Measurements from ENCODE around the gene POLR2B.

Gene POLR2B

GRCh38 chr4:56953680-56954520 lies 24.8 kb upstream of the POLR2B start:
- DNase-seq (ENCODE audit: low read depth, low spot score), result no peak
- H3K9me3 ChIP-seq (ENCODE audit: insufficient read depth, low read length), result no peaks in the 10 kb centered on the region
- no peak overlapping the region for H3K4me3 ChIP-seq (ENCODE audit: insufficient read length, low read depth)
- no peaks in the 10 kb centered on the region for H3K36me3 ChIP-seq (ENCODE audit: insufficient read depth, insufficient read length, low read length)
- H3K4me1 ChIP-seq (ENCODE audit: insufficient read depth, insufficient read length), result no peaks in the 10 kb centered on the region
- no peaks in the 10 kb centered on the region for H3K27me3 ChIP-seq (ENCODE audit: insufficient read depth, insufficient read length)
- no peak overlapping the region for H3K9ac ChIP-seq (ENCODE audit: insufficient read length, low read depth)
- TF ChIP-seq YY1 (IDR thresholded peaks at IDR 0.05; ENCODE audit: insufficient read depth, insufficient read length) (no peak), ZNF274 (IDR thresholded peaks at IDR 0.05; ENCODE audit: low read depth, low read length) (no peak), SUZ12 (IDR thresholded peaks at IDR 0.05; ENCODE audit: extremely low read depth, insufficient read depth, insufficient read length) (no peak)

- TF ChIP-seq ZNF274 (IDR thresholded peaks at IDR 0.05; ENCODE audit: low read depth, low read length) (no peak), SUZ12 (IDR thresholded peaks at IDR 0.05; ENCODE audit: extremely low read depth, insufficient read depth, insufficient read length) (no peak), YY1 (IDR thresholded peaks at IDR 0.05; ENCODE audit: insufficient read depth, insufficient read length) (no peak)
- Histone ChIP-seq H3K9me3 (ENCODE audit: insufficient read depth, low read length) (no peaks in the 10 kb centered on the region), H3K9ac (ENCODE audit: insufficient read length, low read depth) (no peak overlapping the region), H3K4me1 (ENCODE audit: insufficient read depth, insufficient read length) (no peaks in the 10 kb centered on the region), H3K27me3 (ENCODE audit: insufficient read depth, insufficient read length) (no peaks in the 10 kb centered on the region), H3K4me3 (ENCODE audit: insufficient read length, low read depth) (no peak overlapping the region), H3K36me3 (ENCODE audit: insufficient read depth, insufficient read length, low read length) (peaks cover 14% of the 10 kb centered on the region)
- no peak for DNase-seq (ENCODE audit: low read depth, low spot score)
Observed at GRCh38 chr4:56958111-56958517, 20.6 kb upstream of the POLR2B start.

GRCh38 chr4:56959100-56959499 lies 19.6 kb upstream of the POLR2B start:
- H3K4me3 ChIP-seq (ENCODE audit: insufficient read length, low read depth), result no peak overlapping the region

GRCh38 chr4:56961107-56961500 lies 17.6 kb upstream of the POLR2B start:
- H3K4me3 ChIP-seq (ENCODE audit: insufficient read length, low read depth), result no peak overlapping the region

More at GRCh38 chr4:56959100-56959499, 19.6 kb upstream of the POLR2B start:
- H3K9me3 ChIP-seq (ENCODE audit: insufficient read depth, low read length), result no peaks in the 10 kb centered on the region
- H3K4me1 ChIP-seq (ENCODE audit: insufficient read depth, insufficient read length), result no peaks in the 10 kb centered on the region
- no peak overlapping the region for H3K9ac ChIP-seq (ENCODE audit: insufficient read length, low read depth)
- no peak for DNase-seq (ENCODE audit: low read depth, low spot score)
- no peaks in the 10 kb centered on the region for H3K27me3 ChIP-seq (ENCODE audit: insufficient read depth, insufficient read length)
- peaks cover 22% of the 10 kb centered on the region for H3K36me3 ChIP-seq (ENCODE audit: insufficient read depth, insufficient read length, low read length)
- TF ChIP-seq YY1 (IDR thresholded peaks at IDR 0.05; ENCODE audit: insufficient read depth, insufficient read length) (no peak), ZNF274 (IDR thresholded peaks at IDR 0.05; ENCODE audit: low read depth, low read length) (no peak), SUZ12 (IDR thresholded peaks at IDR 0.05; ENCODE audit: extremely low read depth, insufficient read depth, insufficient read length) (no peak)

GRCh38 chr4:56971383-56971782 lies 7.3 kb upstream of the POLR2B start:
- no peak for DNase-seq (ENCODE audit: low read depth, low spot score)
- Histone ChIP-seq H3K27me3 (ENCODE audit: insufficient read depth, insufficient read length) (no peaks in the 10 kb centered on the region), H3K9ac (ENCODE audit: insufficient read length, low read depth) (no peak overlapping the region), H3K9me3 (ENCODE audit: insufficient read depth, low read length) (peaks cover 12% of the 10 kb centered on the region), H3K36me3 (ENCODE audit: insufficient read depth, insufficient read length, low read length) (peaks cover 73% of the 10 kb centered on the region), H3K4me3 (ENCODE audit: insufficient read length, low read depth) (no peak overlapping the region), H3K4me1 (ENCODE audit: insufficient read depth, insufficient read length) (no peaks in the 10 kb centered on the region)
- no peak for TF ChIP-seq YY1 (IDR thresholded peaks at IDR 0.05; ENCODE audit: insufficient read depth, insufficient read length)
- no peak for TF ChIP-seq SUZ12 (IDR thresholded peaks at IDR 0.05; ENCODE audit: extremely low read depth, insufficient read depth, insufficient read length)
- no peak for TF ChIP-seq ZNF274 (IDR thresholded peaks at IDR 0.05; ENCODE audit: low read depth, low read length)

More at GRCh38 chr4:56961107-56961500, 17.6 kb upstream of the POLR2B start:
- Histone ChIP-seq H3K9me3 (ENCODE audit: insufficient read depth, low read length) (no peaks in the 10 kb centered on the region), H3K4me1 (ENCODE audit: insufficient read depth, insufficient read length) (no peaks in the 10 kb centered on the region), H3K27me3 (ENCODE audit: insufficient read depth, insufficient read length) (no peaks in the 10 kb centered on the region), H3K9ac (ENCODE audit: insufficient read length, low read depth) (no peak overlapping the region), H3K36me3 (ENCODE audit: insufficient read depth, insufficient read length, low read length) (peaks cover 31% of the 10 kb centered on the region)
- TF ChIP-seq ZNF274 (IDR thresholded peaks at IDR 0.05; ENCODE audit: low read depth, low read length) (no peak), YY1 (IDR thresholded peaks at IDR 0.05; ENCODE audit: insufficient read depth, insufficient read length) (no peak), SUZ12 (IDR thresholded peaks at IDR 0.05; ENCODE audit: extremely low read depth, insufficient read depth, insufficient read length) (no peak)
- no peak for DNase-seq (ENCODE audit: low read depth, low spot score)

- no peak overlapping the region for H3K9ac ChIP-seq (ENCODE audit: insufficient read length, low read depth)
- no peak for DNase-seq (ENCODE audit: low read depth, low spot score)
- no peaks in the 10 kb centered on the region for H3K4me1 ChIP-seq (ENCODE audit: insufficient read depth, insufficient read length)
- peaks cover 12% of the 10 kb centered on the region for H3K9me3 ChIP-seq (ENCODE audit: insufficient read depth, low read length)
- H3K36me3 ChIP-seq (ENCODE audit: insufficient read depth, insufficient read length, low read length), result peaks cover 63% of the 10 kb centered on the region
- no peaks in the 10 kb centered on the region for H3K27me3 ChIP-seq (ENCODE audit: insufficient read depth, insufficient read length)
- H3K4me3 ChIP-seq (ENCODE audit: insufficient read length, low read depth), result no peak overlapping the region
- TF ChIP-seq SUZ12 (IDR thresholded peaks at IDR 0.05; ENCODE audit: extremely low read depth, insufficient read depth, insufficient read length), result no peak
- TF ChIP-seq ZNF274 (IDR thresholded peaks at IDR 0.05; ENCODE audit: low read depth, low read length), result no peak
- TF ChIP-seq YY1 (IDR thresholded peaks at IDR 0.05; ENCODE audit: insufficient read depth, insufficient read length), result no peak
Observed at GRCh38 chr4:56972389-56972788, 6.3 kb upstream of the POLR2B start.

DNA sequence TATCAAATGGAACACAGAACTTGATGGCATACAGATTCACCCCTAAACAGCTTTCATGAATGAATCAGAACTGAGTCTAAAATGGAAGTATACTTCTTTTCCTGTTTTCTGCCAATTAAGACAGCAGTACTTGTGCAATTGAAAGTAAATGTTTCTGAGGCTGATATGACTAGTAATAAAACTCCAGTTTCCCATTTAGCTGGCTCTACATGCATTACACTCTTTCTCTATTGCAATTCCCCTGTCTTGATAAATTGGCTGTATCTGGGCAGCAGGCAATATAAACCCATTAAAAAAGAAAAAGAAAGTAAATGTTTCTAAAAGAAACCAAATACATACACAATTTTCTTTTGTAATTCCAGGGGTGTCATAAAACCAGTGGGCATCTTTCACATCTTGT lies 5.9 kb upstream of the POLR2B start:
- Histone ChIP-seq H3K4me1 (ENCODE audit: insufficient read depth, insufficient read length) (no peaks in the 10 kb centered on the region), H3K9me3 (ENCODE audit: insufficient read depth, low read length) (peaks cover 12% of the 10 kb centered on the region), H3K27me3 (ENCODE audit: insufficient read depth, insufficient read length) (no peaks in the 10 kb centered on the region), H3K4me3 (ENCODE audit: insufficient read length, low read depth) (no peak overlapping the region), H3K9ac (ENCODE audit: insufficient read length, low read depth) (no peak overlapping the region), H3K36me3 (ENCODE audit: insufficient read depth, insufficient read length, low read length) (peaks cover 59% of the 10 kb centered on the region)
- no peak for TF ChIP-seq ZNF274 (IDR thresholded peaks at IDR 0.05; ENCODE audit: low read depth, low read length)
- DNase-seq (ENCODE audit: low read depth, low spot score), result no peak
